Stimulated activated naive CD8-positive, alpha-beta T cell treated with anti-CD3 and anti-CD28 coated beads, Interleukin-15, Interleukin-2, amounts not matched to agents 100 U/mL and 50 U/mL, for 24 hours (primary cell): ENCODE measurements around the gene ONECUT3.
A peak's percentile ranks its signal among the peaks of the same experiment; 100 is the strongest.
"Not testable (repeated sequence)": the region's sequence is repeated elsewhere in the genome, so short reads cannot be mapped to it uniquely, and the experiment has no call there.

Source experiments
- ATAC-seq: fragments of 150-1000 bp; cut with Tn5 transposase; one replicate; pipeline ENCODE4 v1.10.0; 2021
- DNase-seq: peaks from one replicate; pipeline ENCODE4 v3.0.0; 2021

ONECUT3 gene

DNA sequence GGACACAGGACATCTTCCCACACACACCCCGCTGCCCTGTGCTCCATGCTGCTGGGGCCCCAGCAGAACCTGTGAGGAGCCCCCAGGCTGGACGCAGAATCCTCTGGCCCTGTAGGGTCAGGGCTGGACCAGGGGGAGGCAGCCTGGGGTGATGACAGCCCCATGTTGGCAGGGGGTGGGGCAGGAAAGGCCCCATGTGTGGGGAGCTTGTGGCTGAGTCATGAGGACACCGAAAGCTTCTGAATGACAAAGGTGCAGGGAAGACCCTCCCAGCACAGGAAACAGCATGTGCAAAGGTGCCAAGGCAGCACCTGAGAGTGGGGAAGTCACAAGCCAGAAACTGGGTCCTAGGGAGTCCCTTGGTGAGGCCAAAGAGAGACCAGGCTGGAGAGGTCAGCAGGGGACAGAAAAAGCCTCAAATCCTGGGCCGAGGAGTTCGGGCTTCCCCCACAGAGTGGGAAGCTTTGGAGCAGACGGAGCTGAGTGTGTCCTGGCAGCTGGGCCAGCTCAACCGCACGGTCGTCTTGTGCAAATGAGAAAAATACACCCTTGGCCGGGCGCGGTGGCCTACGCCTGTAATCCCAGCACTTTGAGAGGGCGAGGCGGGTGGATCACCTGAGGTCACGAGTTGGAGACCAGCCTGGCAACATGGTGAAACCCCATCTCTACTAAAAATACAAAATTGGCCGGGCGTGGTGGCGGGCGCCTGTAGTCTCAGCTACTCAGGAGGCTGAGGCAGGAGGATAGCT is 41.3 kb downstream of the ONECUT3 start:
- DNase-seq (no peak), ATAC-seq (no peak)

GRCh38 chr19:1796395-1797142 is 43.3 kb downstream of the ONECUT3 start:
- ATAC-seq (no peak), DNase-seq (no peak)

DNA sequence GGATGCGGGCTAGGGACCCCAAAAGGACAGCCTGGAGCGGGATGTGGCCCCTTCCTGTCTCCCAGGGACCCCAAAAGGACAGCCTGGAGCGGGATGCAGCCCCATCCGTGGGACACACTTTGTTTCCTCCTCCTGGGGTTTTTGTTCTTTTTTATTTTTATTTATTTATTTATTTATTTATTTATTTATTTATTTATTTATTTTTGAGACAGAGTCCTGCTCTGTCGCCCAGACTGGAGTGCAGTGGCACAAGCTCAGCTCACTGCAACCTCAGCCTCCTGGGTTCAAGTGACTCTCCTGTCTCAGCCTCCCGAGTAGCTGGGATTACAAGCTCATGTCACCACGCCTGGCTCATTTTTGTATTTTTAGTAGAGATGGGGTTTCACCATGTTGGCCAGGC is 44.0 kb downstream of the ONECUT3 start:
- ATAC-seq, DNase-seq: not testable (repeated sequence)

DNA sequence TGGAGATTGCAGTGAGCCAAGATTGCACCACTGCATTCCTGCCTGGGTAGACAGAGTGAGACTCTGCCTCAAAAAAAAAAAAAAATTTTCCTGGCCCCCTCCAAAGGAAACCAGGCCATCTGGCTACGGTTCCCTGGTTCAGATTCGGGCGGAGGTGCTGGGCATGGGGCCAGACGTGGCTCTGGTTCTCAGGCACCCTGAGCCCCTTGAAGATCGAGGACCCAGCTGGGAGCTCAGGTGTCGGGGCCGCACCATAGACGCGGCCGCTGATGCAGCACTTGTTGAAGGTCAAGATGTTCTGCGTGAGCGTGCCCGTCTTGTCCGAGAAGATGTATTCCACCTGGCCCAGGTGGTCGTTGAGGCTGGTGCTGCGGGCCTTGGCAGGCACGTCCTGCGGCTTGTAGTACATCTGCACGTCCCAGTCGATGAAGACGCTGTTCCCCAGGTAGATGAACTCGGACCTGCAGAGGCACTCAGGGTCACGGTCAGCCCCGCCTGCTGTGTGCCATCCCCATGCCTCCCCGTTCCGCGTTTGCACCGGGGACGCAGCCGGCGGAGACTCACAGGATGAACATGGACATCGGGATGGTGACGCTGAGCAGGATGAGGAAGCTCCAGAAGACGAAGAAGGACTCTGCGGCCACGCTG is 46.5 kb downstream of the ONECUT3 start:
- ATAC-seq, result no peak
- DNase-seq, result no peak

DNA sequence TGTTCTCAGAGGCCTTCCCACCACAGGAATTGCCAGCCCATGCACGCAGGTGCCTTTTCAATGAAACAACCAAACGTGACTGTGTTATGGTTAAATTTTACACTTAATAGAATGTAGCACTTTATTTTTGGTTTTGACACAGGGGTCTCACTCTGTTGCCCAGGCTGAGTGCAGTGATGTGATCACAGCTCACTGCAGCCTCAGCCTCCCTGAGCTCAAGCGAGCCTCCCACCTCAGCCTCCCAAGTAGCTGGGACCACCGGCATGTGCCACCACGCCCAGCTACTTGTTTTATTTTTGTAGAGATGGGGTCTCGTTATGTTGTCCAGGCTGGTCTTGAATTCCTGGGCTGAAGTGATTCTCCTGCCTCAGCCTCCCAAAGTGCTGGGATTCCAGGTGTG is 51.6 kb downstream of the ONECUT3 start:
- ATAC-seq (no peak), DNase-seq (no peak)

GRCh38 chr19:1805401-1806183 is 52.3 kb downstream of the ONECUT3 start:
- DNase-seq, result no peak
- ATAC-seq, result no peak

DNA sequence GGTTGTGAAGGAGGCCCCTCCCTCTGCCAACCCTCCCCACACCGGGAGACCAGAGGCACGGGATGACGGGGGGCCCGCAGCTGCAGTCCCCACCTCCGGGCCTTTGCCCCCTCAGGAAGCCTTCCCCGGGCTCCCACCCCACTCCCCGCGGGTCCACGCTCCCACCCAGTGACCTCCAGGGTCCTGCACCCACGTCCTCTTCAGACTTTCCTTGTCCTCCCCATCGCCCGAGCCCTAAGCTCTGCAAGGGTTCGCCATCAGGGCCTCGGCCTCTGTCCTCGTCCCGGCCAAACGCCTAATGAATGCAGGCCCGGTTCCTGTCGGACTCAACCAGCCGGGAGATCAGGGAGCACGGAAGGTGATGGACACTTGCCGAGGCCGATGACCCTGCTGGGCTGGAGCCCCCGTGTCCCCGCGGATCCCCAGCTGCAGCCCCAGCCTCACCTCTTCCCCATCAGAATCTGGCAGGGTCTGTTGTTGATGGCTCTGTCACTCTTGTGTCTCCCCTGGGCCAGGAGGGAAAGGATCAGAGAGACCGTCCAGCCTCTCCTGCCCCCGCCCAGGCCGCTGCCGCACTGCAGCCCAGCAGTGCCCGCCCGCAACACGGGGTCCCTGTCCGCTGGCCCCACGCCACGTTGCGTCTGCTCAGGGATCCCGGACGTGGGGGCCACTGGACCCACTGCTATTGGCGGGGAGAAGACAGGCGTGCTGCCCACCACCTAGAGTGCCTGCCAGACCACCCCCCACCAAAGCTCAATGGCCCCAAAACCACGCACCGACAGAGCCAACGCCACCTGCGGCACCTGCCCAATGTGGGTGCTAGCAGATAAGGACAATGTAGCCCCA is 53.1 kb downstream of the ONECUT3 start:
- ATAC-seq, result no peak
- no peak for DNase-seq

DNA sequence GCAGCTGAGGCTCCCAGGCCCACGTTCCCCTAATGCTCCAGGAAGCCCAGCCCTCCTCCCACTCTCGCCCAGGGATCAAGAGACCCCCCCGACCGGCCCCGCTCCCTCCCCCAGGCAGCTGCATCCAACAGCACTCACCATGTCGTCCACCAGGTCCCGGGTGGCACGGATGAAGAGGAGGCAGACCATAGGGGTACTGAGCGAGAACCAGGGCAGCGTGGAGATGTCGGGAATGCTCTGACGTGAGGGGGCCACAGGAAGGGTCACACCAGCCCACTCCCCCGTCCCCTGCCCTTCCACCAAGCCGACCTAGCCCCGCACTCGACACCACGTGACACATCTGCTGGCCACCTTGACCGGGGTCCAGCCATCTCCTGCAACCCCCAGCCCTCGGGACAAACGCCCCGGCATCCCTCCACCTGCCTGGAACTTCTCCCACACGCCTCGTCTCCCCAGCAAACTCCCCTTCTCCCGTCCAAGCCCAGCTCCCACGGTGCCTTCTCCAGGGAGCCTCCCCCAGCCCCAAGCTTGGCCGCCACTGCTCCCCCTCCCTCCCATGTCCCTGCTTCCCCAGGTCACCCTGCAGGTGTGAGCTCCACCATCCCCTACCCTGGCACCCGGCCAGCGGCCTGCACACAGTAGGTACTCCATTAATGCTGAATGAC is 53.9 kb downstream of the ONECUT3 start:
- no peak for DNase-seq
- no peak for ATAC-seq

- ATAC-seq, result no peak
- DNase-seq, result no peak
Measured at GRCh38 chr19:1807695-1808394, 54.5 kb downstream of the ONECUT3 start.

GRCh38 chr19:1808395-1808731 is 55.1 kb downstream of the ONECUT3 start:
- DNase-seq (no peak), ATAC-seq (no peak)

GRCh38 chr19:1809678-1810077 is 56.4 kb downstream of the ONECUT3 start:
- ATAC-seq (no peak), DNase-seq (no peak)

DNA sequence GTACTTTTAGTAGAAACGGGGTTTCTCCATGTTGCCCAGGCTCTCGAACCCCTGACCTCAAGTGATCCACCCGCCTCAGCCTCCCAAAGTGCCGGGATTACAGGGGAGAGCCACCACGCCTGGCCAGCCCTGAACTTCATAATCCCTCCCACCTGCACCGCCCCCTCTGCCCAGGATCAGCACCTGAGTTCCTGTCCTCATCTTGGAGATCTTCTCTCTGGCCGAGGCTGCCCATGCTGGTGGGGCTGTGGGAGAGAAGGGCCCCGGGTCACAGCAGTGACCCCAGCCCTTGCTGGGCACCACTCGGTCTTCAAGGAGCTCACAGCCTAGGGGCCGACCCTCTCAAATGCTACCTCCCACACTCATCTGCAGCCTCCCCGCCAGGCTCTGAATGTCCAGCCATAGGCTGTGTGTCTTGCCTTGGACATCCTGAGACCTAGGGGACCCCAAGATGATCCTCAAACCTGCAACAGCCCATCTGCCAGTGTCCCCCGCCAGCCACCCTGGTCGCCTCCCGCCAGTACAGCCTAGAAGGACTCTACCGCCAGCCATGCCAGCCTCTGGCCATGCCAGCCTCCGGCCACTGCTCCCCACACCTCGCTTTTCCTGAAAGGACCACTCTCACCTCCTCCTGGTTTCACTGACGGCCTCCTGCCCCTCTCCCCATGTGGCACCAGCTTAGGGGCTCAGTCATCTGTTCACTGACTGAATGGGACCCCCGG is 57.3 kb downstream of the ONECUT3 start:
- ATAC-seq (no peak), DNase-seq (no peak)

DNA sequence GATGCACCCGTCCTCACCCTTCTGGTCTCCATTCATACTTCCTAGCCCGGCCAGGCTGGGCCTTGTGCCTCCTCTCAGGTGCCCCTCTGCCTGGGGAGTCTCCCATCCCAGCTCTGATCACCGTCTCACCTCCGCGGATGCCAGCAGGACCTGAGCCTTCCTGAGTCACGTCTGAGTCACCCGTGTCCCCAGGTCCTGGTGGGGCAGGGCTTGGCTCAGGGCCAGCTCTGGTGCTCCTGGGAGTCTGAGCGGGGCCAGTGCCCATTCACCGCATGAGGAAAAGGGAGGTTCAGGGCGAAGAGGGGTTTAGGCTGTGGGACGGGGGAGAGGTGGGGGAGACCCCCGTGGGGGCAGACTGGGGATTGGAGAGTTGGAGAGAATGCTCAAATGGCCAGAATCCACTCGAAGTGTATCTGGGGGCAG is 58.2 kb downstream of the ONECUT3 start:
- peak; percentile 70 for DNase-seq

GRCh38 chr19:1811942-1812425 is 58.7 kb downstream of the ONECUT3 start, which contains the start of gene ATP8B3:
ATP8B3 (minus strand) TSS chr19:1812276; CDS start chr19:1811736, 540 bp downstream.
- peak; percentile 82 for DNase-seq
- peak; percentile 16 for ATAC-seq

More for the DNA sequence above, 58.2 kb downstream of the ONECUT3 start:
- no peak for ATAC-seq

- ATAC-seq (peak; percentile 90), DNase-seq (peak; percentile 87)
Measured at GRCh38 chr19:1812426-1813191, 59.3 kb downstream of the ONECUT3 start.

- no peak for ATAC-seq
- no peak for DNase-seq
Measured at GRCh38 chr19:1813192-1814182, 60.2 kb downstream of the ONECUT3 start.

GRCh38 chr19:1814391-1814790 is 61.1 kb downstream of the ONECUT3 start:
- no peak for DNase-seq
- no peak for ATAC-seq
